HepG2 (cell line): ENCODE results near the gene ZBTB7B. TPM values are rescaled to one million over a fixed set of nuclear protein-coding genes. Genes with fewer than 3 reads are reported as not detected.

Experiments
- CENPT ChIP-seq: sonication (generic); formaldehyde crosslinking; IDR thresholded peaks from 2 replicates; pipeline ENCODE4 v1.8.0; 2022; ENCODE audit warnings: low read depth, mild to moderate bottlenecking, moderate library complexity, missing genetic modification reagents
- ERF ChIP-seq: IDR thresholded peaks from 2 replicates; pipeline ENCODE4 v1.6.1; 2018; ENCODE audit warnings: missing biosample characterization, missing genetic modification reagents
- KLF6 ChIP-seq: IDR thresholded peaks from 2 replicates; pipeline ENCODE4 v1.8.0; 2016; ENCODE audit warnings: missing biosample characterization, missing genetic modification reagents
- NFE2L2 ChIP-seq: fragments of 150-350 bp; IDR thresholded peaks from 2 replicates; pipeline ENCODE4 v1.6.1; 2014; ENCODE audit warnings: low read length
- NR2F2 ChIP-seq: IDR thresholded peaks from 2 replicates; pipeline ENCODE4 v1.6.1; 2012; ENCODE audit warnings: low read depth, inconsistent platforms, borderline replicate concordance
- RARA ChIP-seq: IDR thresholded peaks from 2 replicates; pipeline ENCODE4 v1.6.1; 2016; ENCODE audit warnings: missing genetic modification reagents, missing compliant biosample characterization
- SAP130 ChIP-seq: IDR thresholded peaks from 2 replicates; pipeline ENCODE4 v1.6.1; 2016; ENCODE audit warnings: low read depth
- SIX1 ChIP-seq: sonication (generic); formaldehyde crosslinking; IDR thresholded peaks from 2 replicates; pipeline ENCODE4 v1.4.0; 2020; ENCODE audit warnings: missing genetic modification reagents, borderline replicate concordance
- TCF7L2 ChIP-seq: IDR thresholded peaks from 2 replicates; pipeline ENCODE4 v1.6.1; 2011; ENCODE audit warnings: mild to moderate bottlenecking, low read depth, low read length, moderate library complexity
- XBP1 ChIP-seq: sonication (generic); formaldehyde crosslinking; IDR thresholded peaks from 2 replicates; pipeline ENCODE4 v1.5.0; 2020; ENCODE audit warnings: missing genetic modification reagents
- ZEB1 ChIP-seq: IDR thresholded peaks from 2 replicates; pipeline ENCODE4 v1.6.1; 2012; ENCODE audit warnings: mild to moderate bottlenecking, low read depth, inconsistent platforms; ENCODE audit not compliant: insufficient replicate concordance
- ZMYM2 ChIP-seq: sonication (generic); formaldehyde crosslinking; IDR thresholded peaks from 2 replicates; pipeline ENCODE4 v1.8.0; 2022; ENCODE audit warnings: mild to moderate bottlenecking, missing genetic modification reagents
- ZNF12 ChIP-seq: sonication (generic); formaldehyde crosslinking; IDR thresholded peaks from 2 replicates; pipeline ENCODE4 v1.5.0; 2020; ENCODE audit warnings: missing genetic modification reagents
- ZNF335 ChIP-seq: sonication (generic); formaldehyde crosslinking; IDR thresholded peaks from 2 replicates; pipeline ENCODE4 v1.4.0; 2020; ENCODE audit warnings: missing genetic modification reagents
- ZNF570 ChIP-seq: sonication (generic); formaldehyde crosslinking; IDR thresholded peaks from 2 replicates; pipeline ENCODE4 v1.4.0; 2020; ENCODE audit warnings: mild to moderate bottlenecking, missing genetic modification reagents, borderline replicate concordance
- ZNF652 ChIP-seq: IDR thresholded peaks from 2 replicates; pipeline ENCODE4 v1.6.1; 2016; ENCODE audit warnings: low read depth, borderline replicate concordance
- ZSCAN31 ChIP-seq: sonication (generic); formaldehyde crosslinking; IDR thresholded peaks from 2 replicates; pipeline ENCODE4 v1.5.0; 2020; ENCODE audit warnings: low read depth, mild to moderate bottlenecking, missing genetic modification reagents
- polyA plus RNA-seq, 8 experiments: library from polyadenylated mRNA; depleted of rRNA in 3 of 8; stranded (reverse) in 7 of 8; unstranded in 1 of 8; fragments of >200 nt; fragmentation: Illumina TruSeq in 4 of 8; extraction: Trizol in 4 of 8; gene quantifications; 2 replicates each; pipeline versions ENCODE4 v1.2.1 to v1.2.3, GENCODE V29; 2011 to 2016; ENCODE audit warnings: low read depth in 4 of 8, missing spikeins in 1 of 8, mixed read lengths in 1 of 8; ENCODE audit not compliant: insufficient read depth in 1 of 8
- total RNA-seq, 5 experiments: library from RNA; depleted of rRNA; stranded (reverse); fragments of >200 nt; fragmentation: Illumina TruSeq; extraction: Trizol; gene quantifications; 2 replicates each; pipeline ENCODE4 v1.2.3, GENCODE V29; 2016; ENCODE audit warnings: low read depth in 1 of 5
- TF ChIP-seq, protein P1 (sequence below), 2 experiments: sonication (generic) in 1 of 2; formaldehyde crosslinking in 1 of 2; IDR thresholded peaks; 2 replicates each; pipeline versions ENCODE4 v1.4.0 to v1.6.1; 2018 to 2020; ENCODE audit warnings: missing genetic modification reagents in 2 of 2, borderline replicate concordance in 1 of 2, low read depth in 1 of 2, mild to moderate bottlenecking in 1 of 2, missing biosample characterization in 1 of 2
- TF ChIP-seq, protein P2 (sequence below): IDR thresholded peaks from 2 replicates; pipeline ENCODE4 v1.6.1; 2016; ENCODE audit warnings: missing compliant biosample characterization, missing genetic modification reagents, borderline replicate concordance
- TF ChIP-seq, protein P3 (sequence below): sonication (generic); formaldehyde crosslinking; IDR thresholded peaks from 2 replicates; pipeline ENCODE4 v1.4.0; 2020; ENCODE audit warnings: missing genetic modification reagents
- TF ChIP-seq, protein P4 (sequence below), 2 experiments: IDR thresholded peaks; 2 replicates each; pipeline ENCODE4 v1.6.1; 2011 to 2012; ENCODE audit warnings: low read length in 2 of 2, borderline replicate concordance in 1 of 2, low read depth in 1 of 2, mild to moderate bottlenecking in 1 of 2, moderate library complexity in 1 of 2

The ZBTB7B gene
- total and polyA plus RNA-seq, 2 of the 13 experiments (the other 11 are each of a cell fraction or from before 2014, with no cell fraction given): 15.5 to 17.5 TPM

DNA sequence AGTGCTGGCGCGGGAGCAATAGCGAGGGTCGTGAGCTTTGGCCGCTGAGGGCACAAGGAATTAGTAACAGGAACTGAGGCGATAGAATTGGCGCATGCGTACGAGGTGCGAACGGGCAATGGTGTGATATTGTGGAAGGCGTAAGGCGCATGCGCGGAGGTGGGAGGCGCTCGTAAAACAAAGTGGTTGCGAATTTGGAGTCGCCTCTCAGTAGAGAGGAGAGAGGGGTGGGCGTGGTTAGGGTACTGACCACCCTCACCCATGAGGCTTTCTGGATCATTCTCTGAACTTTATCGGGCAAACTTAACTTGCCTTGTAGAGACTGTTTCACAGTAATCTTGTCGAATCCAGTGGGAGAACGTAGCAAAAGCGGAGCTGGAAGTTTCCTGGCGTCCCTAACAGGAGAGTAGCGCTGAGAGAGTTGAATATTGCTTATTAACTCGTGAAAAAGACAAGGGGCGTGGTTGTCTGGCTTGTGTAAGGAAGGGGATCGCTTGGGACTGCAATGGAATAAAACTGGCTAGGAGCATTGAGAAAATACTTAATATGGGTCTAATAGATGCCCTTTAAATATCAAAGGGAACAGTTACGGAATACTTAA, 27.7 kb upstream of the ZBTB7B start (continued):
- TF ChIP-seq, protein P1, sequence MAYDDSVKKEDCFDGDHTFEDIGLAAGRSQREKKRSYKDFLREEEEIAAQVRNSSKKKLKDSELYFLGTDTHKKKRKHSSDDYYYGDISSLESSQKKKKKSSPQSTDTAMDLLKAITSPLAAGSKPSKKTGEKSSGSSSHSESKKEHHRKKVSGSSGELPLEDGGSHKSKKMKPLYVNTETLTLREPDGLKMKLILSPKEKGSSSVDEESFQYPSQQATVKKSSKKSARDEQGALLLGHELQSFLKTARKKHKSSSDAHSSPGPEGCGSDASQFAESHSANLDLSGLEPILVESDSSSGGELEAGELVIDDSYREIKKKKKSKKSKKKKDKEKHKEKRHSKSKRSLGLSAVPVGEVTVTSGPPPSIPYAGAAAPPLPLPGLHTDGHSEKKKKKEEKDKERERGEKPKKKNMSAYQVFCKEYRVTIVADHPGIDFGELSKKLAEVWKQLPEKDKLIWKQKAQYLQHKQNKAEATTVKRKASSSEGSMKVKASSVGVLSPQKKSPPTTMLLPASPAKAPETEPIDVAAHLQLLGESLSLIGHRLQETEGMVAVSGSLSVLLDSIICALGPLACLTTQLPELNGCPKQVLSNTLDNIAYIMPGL (CRISPR knock-in tag; IDR thresholded peaks at IDR 0.05; ENCODE audit: borderline replicate concordance in 1 of 2, low read depth in 1 of 2): peak in 1 of 2 experiments; percentile 20; a peak in 1 of 4 replicates
- TF ChIP-seq ZSCAN31 (CRISPR knock-in tag) (0 out of 2 replicates have a peak, but pooled peaks have one; percentile 45), SAP130 (peak; percentile 53), ZNF652 (CRISPR knock-in tag) (no peak), ZEB1 (no peak), ZNF335 (CRISPR knock-in tag) (peak; percentile 63; the same call in 1 of the 2 replicates), TCF7L2 (no peak), CENPT (CRISPR knock-in tag) (no peak), XBP1 (CRISPR knock-in tag) (no peak; the same call in 1 of the 2 replicates), ZMYM2 (0 out of 2 replicates have a peak, but pooled peaks have one; percentile 23), RARA (CRISPR knock-in tag) (peak; percentile 4; the same call in 1 of the 2 replicates), KLF6 (CRISPR knock-in tag) (peak; percentile 66), NR2F2 (peak; percentile 28; the same call in 1 of the 2 replicates), NFE2L2 (no peak), ZNF570 (CRISPR knock-in tag) (no peak), ERF (peak; percentile 14; the same call in 1 of the 2 replicates), ZNF12 (CRISPR knock-in tag) (no peak), SIX1 (CRISPR knock-in tag) (peak; percentile 9; the same call in 1 of the 2 replicates)
- TF ChIP-seq, protein P2, sequence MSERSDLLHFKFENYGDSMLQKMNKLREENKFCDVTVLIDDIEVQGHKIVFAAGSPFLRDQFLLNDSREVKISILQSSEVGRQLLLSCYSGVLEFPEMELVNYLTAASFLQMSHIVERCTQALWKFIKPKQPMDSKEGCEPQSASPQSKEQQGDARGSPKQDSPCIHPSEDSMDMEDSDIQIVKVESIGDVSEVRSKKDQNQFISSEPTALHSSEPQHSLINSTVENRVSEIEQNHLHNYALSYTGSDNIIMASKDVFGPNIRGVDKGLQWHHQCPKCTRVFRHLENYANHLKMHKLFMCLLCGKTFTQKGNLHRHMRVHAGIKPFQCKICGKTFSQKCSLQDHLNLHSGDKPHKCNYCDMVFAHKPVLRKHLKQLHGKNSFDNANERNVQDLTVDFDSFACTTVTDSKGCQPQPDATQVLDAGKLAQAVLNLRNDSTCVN (CRISPR knock-in tag): peak; percentile 69; the same call in 1 of the 2 replicates
- TF ChIP-seq, protein P3, sequence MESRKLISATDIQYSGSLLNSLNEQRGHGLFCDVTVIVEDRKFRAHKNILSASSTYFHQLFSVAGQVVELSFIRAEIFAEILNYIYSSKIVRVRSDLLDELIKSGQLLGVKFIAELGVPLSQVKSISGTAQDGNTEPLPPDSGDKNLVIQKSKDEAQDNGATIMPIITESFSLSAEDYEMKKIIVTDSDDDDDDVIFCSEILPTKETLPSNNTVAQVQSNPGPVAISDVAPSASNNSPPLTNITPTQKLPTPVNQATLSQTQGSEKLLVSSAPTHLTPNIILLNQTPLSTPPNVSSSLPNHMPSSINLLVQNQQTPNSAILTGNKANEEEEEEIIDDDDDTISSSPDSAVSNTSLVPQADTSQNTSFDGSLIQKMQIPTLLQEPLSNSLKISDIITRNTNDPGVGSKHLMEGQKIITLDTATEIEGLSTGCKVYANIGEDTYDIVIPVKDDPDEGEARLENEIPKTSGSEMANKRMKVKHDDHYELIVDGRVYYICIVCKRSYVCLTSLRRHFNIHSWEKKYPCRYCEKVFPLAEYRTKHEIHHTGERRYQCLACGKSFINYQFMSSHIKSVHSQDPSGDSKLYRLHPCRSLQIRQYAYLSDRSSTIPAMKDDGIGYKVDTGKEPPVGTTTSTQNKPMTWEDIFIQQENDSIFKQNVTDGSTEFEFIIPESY: peak; percentile 3; the same call in 1 of the 2 replicates
- TF ChIP-seq, protein P4, sequence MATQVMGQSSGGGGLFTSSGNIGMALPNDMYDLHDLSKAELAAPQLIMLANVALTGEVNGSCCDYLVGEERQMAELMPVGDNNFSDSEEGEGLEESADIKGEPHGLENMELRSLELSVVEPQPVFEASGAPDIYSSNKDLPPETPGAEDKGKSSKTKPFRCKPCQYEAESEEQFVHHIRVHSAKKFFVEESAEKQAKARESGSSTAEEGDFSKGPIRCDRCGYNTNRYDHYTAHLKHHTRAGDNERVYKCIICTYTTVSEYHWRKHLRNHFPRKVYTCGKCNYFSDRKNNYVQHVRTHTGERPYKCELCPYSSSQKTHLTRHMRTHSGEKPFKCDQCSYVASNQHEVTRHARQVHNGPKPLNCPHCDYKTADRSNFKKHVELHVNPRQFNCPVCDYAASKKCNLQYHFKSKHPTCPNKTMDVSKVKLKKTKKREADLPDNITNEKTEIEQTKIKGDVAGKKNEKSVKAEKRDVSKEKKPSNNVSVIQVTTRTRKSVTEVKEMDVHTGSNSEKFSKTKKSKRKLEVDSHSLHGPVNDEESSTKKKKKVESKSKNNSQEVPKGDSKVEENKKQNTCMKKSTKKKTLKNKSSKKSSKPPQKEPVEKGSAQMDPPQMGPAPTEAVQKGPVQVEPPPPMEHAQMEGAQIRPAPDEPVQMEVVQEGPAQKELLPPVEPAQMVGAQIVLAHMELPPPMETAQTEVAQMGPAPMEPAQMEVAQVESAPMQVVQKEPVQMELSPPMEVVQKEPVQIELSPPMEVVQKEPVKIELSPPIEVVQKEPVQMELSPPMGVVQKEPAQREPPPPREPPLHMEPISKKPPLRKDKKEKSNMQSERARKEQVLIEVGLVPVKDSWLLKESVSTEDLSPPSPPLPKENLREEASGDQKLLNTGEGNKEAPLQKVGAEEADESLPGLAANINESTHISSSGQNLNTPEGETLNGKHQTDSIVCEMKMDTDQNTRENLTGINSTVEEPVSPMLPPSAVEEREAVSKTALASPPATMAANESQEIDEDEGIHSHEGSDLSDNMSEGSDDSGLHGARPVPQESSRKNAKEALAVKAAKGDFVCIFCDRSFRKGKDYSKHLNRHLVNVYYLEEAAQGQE (IDR thresholded peaks at IDR 0.05; ENCODE audit: borderline replicate concordance in 1 of 2, low read depth in 1 of 2, low read length in 2 of 2): 0 out of 4 replicates have a peak, but pooled peaks of 1 of the 2 experiments have one; percentile 37
